HL-60 (cell line): ENCODE results near the gene GTPBP3.

Experiments
- CTCF ChIP-seq: IDR thresholded peaks from one replicate; pipeline ENCODE4 v1.5.1; 2011; ENCODE audit warnings: low read length, control low read depth, inconsistent platforms; ENCODE audit not compliant: insufficient read depth
- GABPA ChIP-seq: IDR thresholded peaks from 2 replicates; pipeline ENCODE4 v1.6.1; 2012; ENCODE audit warnings: low read depth
- REST ChIP-seq: IDR thresholded peaks from 2 replicates; pipeline ENCODE4 v1.6.1; 2012; ENCODE audit warnings: low read depth; ENCODE audit not compliant: insufficient replicate concordance

GRCh38 chr19:17347877-17348276 lies 10.5 kb downstream of the GTPBP3 start:
- TF ChIP-seq GABPA = no peak
- TF ChIP-seq CTCF = no peak
- no peak for TF ChIP-seq REST
